ENCODE results near the gene CGB8. TPM values are rescaled to one million over a fixed set of nuclear protein-coding genes. Genes with fewer than 3 reads are reported as not detected.
"Not testable (repeated sequence)": the region's sequence is repeated elsewhere in the genome, so short reads cannot be mapped to it uniquely, and the experiment has no call there.

Gene CGB8
- total RNA-seq, result not detected
- long read RNA-seq, result 0 reads

- ATAC-seq; DNase-seq (ENCODE audit: missing footprints); intact Hi-C loops (cut with DNase I): not testable (repeated sequence)
Measured at GRCh38 chr19:49049011-49049410, at the start of gene CGB8. TSS of gene CGB8 (minus strand) at chr19:49049111. CDS start at chr19:49048739, 372 bp downstream.

GRCh38 chr19:49097453-49098288 is 48.8 kb upstream of the CGB8 start:
- DNase-seq (ENCODE audit: missing footprints), result no peak
- intact Hi-C loops (cut with DNase I), result loop anchor here (5.0 kb wide), 2 partner anchors 50 to 100 kb away; no protein-coding TSS in a partner anchor
- peak; percentile 65 for ATAC-seq

- DNase-seq (ENCODE audit: missing footprints), result no peak
Measured at GRCh38 chr19:49094505-49095482, 45.9 kb upstream of the CGB8 start.

GRCh38 chr19:49092686-49093085 is 43.8 kb upstream of the CGB8 start:
- DNase-seq (ENCODE audit: missing footprints) (no peak), ATAC-seq (no peak)
- intact Hi-C loops (cut with DNase I), result no loop called here

More at GRCh38 chr19:49094505-49095482, 45.9 kb upstream of the CGB8 start:
- intact Hi-C loops (cut with DNase I), result loop anchor here (5.0 kb wide), 2 partner anchors 53 to 103 kb away; no protein-coding TSS in a partner anchor
- ATAC-seq, result peak; percentile 91

GRCh38 chr19:49091391-49092038 is 42.6 kb upstream of the CGB8 start:
- intact Hi-C loops (cut with DNase I), result no loop called here
- no peak for ATAC-seq
- DNase-seq (ENCODE audit: missing footprints), result no peak

- intact Hi-C loops (cut with DNase I), result loop anchor here (5.0 to 10.0 kb wide), 3 partner anchors 69 to 911 kb away; partner anchors contain the start of genes AP2A1, LHB, LIG1 and TSKS
- DNase-seq (ENCODE audit: missing footprints) (no peak), ATAC-seq (no peak)
Measured at GRCh38 chr19:49086296-49086695, 37.4 kb upstream of the CGB8 start.

GRCh38 chr19:49085868-49086232 is 36.9 kb upstream of the CGB8 start:
- intact Hi-C loops (cut with DNase I), result loop anchor here (5.0 to 10.0 kb wide), 3 partner anchors 69 to 911 kb away; partner anchors contain the start of genes AP2A1, LHB, LIG1 and TSKS
- DNase-seq (ENCODE audit: missing footprints) (no peak), ATAC-seq (no peak)

- intact Hi-C loops (cut with DNase I), result loop anchor here (5.0 to 10.0 kb wide), 3 partner anchors 68 to 910 kb away; partner anchors contain the start of genes AP2A1, LHB, LIG1 and TSKS
- ATAC-seq (peak; percentile 99), DNase-seq (ENCODE audit: missing footprints) (peak; percentile 100)
Measured at GRCh38 chr19:49085020-49085867, 36.3 kb upstream of the CGB8 start, which contains the start of gene SNRNP70. TSS of gene SNRNP70 (plus strand) at chr19:49085451. CDS start at chr19:49086415, 964 bp downstream.

GRCh38 chr19:49084206-49085019 is 35.5 kb upstream of the CGB8 start:
- intact Hi-C loops (cut with DNase I), result loop anchor here (5.0 to 10.0 kb wide), 3 partner anchors 67 to 910 kb away; partner anchors contain the start of genes AP2A1, LHB, LIG1 and TSKS
- ATAC-seq, result no peak

DNA sequence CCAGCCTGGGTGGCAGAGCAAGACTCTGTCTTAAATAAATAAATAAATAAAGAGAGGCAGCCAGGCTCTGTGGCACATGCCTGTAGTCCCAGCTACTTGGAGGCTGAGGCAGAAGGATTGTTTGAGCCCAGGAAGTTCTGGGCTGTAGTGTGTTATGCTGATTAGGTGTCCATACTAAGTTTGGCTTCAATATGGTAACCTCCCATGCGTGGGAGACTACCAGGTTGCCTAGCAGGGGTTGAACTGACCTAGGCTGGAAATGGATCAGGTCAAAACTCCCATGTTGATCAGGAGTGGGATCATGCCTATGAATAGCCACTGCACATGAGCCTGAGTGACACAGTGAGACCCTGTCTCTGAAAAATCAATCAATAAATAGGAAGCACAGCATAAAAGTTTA is 32.4 kb upstream of the CGB8 start:
- intact Hi-C loops (cut with DNase I), result loop anchor here (10.0 kb wide), 2 partner anchors 684 to 906 kb away; partner anchors contain the start of genes AP2A1, LIG1, TSKS and ZSWIM9
- ATAC-seq (no peak), DNase-seq (ENCODE audit: missing footprints) (no peak)

More at GRCh38 chr19:49084206-49085019, 35.5 kb upstream of the CGB8 start:
- DNase-seq (ENCODE audit: missing footprints), result no peak

- intact Hi-C loops (cut with DNase I), result loop anchor here (10.0 kb wide), 2 partner anchors 684 to 906 kb away; partner anchors contain the start of genes AP2A1, LIG1, TSKS and ZSWIM9
- no peak for DNase-seq (ENCODE audit: missing footprints)
- no peak for ATAC-seq
Measured at GRCh38 chr19:49080392-49080791, 31.5 kb upstream of the CGB8 start.

DNA sequence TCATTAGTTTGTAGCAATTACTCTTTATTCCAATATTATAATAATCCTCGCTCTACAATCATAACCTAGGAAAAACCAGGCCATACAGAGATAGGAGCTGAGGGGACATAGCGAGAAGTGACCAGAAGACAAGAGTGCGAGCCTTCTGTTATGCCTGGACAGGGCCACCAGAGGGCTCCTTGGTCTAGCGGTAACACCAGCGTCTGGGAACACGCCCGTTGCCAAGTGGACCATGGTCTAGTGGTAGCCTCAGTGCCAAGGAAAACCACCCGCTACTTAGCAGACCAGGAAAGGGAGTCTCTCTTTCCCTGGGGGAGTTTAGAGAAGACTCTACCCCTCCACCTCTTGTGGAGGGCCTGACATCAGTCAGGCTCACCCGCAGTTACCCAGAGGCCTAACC is 26.0 kb upstream of the CGB8 start:
- intact Hi-C loops (cut with DNase I), result loop anchor here (5.0 kb wide), 1 partner anchor 132 kb away; no protein-coding TSS in a partner anchor
- ATAC-seq, result not testable (repeated sequence)
- DNase-seq (ENCODE audit: missing footprints), result peak; percentile 84

GRCh38 chr19:49073514-49074378 is 24.8 kb upstream of the CGB8 start:
- no peak for DNase-seq (ENCODE audit: missing footprints)
- intact Hi-C loops (cut with DNase I), result no loop called here
- ATAC-seq, result peak; percentile 38

DNA sequence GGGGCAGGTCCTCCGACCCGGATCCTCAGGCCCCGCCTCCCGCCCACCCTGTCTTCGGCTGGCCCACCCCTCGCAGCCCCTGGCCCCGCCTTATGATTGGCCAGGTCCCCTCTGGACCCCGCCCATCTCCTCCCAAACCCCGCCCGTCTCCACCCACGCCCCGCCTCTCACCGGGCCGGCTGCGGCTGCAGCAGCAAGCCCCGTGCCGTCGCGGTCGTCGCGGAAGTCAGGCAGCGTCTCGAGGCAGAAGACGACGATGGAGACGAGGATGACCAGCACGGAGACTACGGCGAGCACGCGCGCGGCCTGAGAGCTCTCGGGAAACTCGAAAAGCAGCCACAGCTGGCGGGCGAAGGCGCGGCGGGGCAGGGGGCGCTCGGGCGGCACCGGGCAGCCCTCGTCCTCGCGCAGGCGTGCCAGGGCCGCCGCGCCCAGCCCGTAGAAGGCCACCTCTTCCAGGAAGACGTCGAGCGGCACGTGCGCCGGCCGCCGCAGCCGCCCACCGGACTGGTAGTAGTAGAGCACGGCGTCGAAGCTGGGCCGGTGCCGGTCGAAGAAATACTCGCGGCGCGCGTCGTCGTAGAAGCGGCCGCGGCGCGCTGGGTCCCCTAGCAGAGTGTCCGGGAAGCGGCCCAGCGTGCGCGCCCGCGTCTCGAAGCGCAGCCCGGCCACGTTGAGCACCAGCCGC is 23.1 kb upstream of the CGB8 start:
- ATAC-seq (no peak), DNase-seq (ENCODE audit: missing footprints) (no peak)
- intact Hi-C loops (cut with DNase I), result no loop called here

DNA sequence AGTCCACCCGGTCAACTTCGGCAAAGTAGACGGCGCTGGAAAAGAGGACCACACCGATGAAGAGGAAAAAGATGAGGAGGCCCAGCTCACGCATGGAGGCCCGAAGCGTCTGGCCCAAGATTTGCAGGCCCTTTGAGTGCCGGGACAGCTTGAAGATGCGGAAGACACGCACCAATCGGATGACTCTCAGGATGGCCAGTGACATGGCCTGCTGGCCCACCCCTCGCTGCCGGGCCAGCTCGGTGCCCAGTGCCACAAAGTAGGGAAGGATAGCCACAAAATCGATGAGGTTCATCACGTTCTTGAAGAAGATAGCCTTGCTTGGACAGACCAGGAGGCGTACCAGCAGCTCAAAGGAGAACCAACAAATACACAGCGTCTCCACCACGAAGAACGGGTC is 21.5 kb upstream of the CGB8 start:
- DNase-seq (ENCODE audit: missing footprints) (no peak), ATAC-seq (no peak)
- intact Hi-C loops (cut with DNase I), result no loop called here
